Gastroesophageal sphincter (tissue), 4 donors: ENCODE results near the gene SLC25A6. TPM values are rescaled to one million over a fixed set of nuclear protein-coding genes. Genes with fewer than 3 reads are reported as not detected.
A peak's percentile ranks its signal among the peaks of the same experiment; 100 is the strongest.

Source experiments
- ATAC-seq: fragments of 150-250 bp; one replicate; pipeline ENCODE4 v1.9.1; 2016; ENCODE audit warnings: mild to moderate bottlenecking, moderate library complexity
- H3K27ac ChIP-seq, 4 donors: fragments of 200-600 bp; sonication (generic) in 3 of 4; 1 replicate in 3 of 4; 2 replicates in 1 of 4; pipeline ENCODE4 v1.5.1; 2016 to 2019
- H3K27me3 ChIP-seq: fragments of 200-600 bp; sonication (generic); one replicate; pipeline ENCODE4 v1.5.1; 2019
- H3K36me3 ChIP-seq, 2 donors: fragments of 200-600 bp; sonication (generic); one replicate each; pipeline ENCODE4 v1.5.1; 2019; ENCODE audit warnings: control low read depth in 1 of 2
- H3K4me1 ChIP-seq, 3 donors: fragments of 200-600 bp; sonication (generic); 1 replicate in 2 of 3; 2 replicates in 1 of 3; pipeline ENCODE4 v1.5.1; 2016 to 2019; ENCODE audit warnings: control low read depth in 2 of 3
- H3K4me3 ChIP-seq, 2 donors: fragments of 200-600 bp; sonication (generic); one replicate each; pipeline ENCODE4 v1.5.1; 2019; ENCODE audit warnings: mild to moderate bottlenecking in 1 of 2, moderate library complexity in 1 of 2
- H3K9me3 ChIP-seq, 3 donors: fragments of 200-600 bp; sonication (generic); one replicate each; pipeline ENCODE4 v1.5.1; 2017 to 2019; ENCODE audit warnings: control low read depth in 2 of 3
- EP300 ChIP-seq: sonication (generic); formaldehyde crosslinking; IDR thresholded peaks from one replicate; pipeline ENCODE4 v1.6.1; 2017; ENCODE audit warnings: antibody characterized with exemption, mild to moderate bottlenecking
- POLR2A ChIP-seq, 2 donors: fragments of 450-650 bp; IDR thresholded peaks; one replicate each; pipeline ENCODE4 v1.6.1; 2017; ENCODE audit warnings: antibody characterized with exemption in 2 of 2, mild to moderate bottlenecking in 2 of 2, moderate library complexity in 1 of 2
- POLR2AphosphoS5 ChIP-seq: sonication (generic); formaldehyde crosslinking; IDR thresholded peaks from one replicate; pipeline ENCODE4 v1.6.1; 2017; ENCODE audit warnings: antibody characterized with exemption
- WGBS, 2 donors: methylation state at CpG; one replicate each; pipeline ENCODE4 v1.1.5; 2018; ENCODE audit warnings: low coverage in 1 of 2; 5-methylcytosine and 5-hydroxymethylcytosine counted together
- total RNA-seq, 4 donors: library from RNA; depleted of rRNA; stranded (reverse); fragments of >200 nt; gene quantifications; one replicate each; pipeline ENCODE4 v1.1.0, GENCODE V29; 2016
- TF ChIP-seq, protein P1 (sequence below), 4 experiments: fragments of 200-600 bp in 2 of 4; fragments of 450-650 bp in 2 of 4; sonication (generic) in 1 of 4; IDR thresholded peaks; one replicate each; pipeline ENCODE4 v1.5.1; 2017 to 2019; ENCODE audit warnings: antibody characterized with exemption in 4 of 4, mild to moderate bottlenecking in 2 of 4, moderate library complexity in 2 of 4

SLC25A6 gene
- total RNA-seq, 4 donors from 2014 or later, result 204 to 408 (median 268) TPM

DNA sequence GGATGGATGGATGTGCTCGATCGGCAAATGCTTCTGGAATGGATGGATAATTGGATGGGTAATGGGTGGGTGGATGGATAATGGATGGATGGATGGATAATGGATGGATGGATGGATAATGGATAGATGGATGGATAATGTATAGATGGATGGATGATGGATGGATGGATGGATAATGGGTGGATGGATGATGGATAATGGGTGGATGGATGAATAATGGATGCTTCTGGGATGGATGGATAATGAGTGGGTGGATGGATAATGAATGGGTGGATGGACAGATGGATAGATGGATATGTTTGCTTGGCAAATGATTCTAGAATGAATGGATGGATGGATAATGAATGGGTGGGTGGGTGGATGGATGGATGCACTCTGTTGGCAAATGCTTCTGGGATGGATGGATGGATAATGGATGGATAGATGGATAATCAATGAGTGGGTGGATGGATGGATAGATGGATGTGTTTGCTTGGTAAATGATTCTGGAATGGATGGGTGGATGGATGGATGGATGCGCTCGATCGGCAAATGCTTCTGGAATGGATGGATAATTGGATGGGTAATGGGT, 3.8 kb upstream of the SLC25A6 start:
- no peak overlapping the region for H3K27ac ChIP-seq
- no peaks in the 10 kb centered on the region for H3K9me3 ChIP-seq
- TF ChIP-seq POLR2A (IDR thresholded peaks at IDR 0.05), result no peak
- TF ChIP-seq, protein P1, sequence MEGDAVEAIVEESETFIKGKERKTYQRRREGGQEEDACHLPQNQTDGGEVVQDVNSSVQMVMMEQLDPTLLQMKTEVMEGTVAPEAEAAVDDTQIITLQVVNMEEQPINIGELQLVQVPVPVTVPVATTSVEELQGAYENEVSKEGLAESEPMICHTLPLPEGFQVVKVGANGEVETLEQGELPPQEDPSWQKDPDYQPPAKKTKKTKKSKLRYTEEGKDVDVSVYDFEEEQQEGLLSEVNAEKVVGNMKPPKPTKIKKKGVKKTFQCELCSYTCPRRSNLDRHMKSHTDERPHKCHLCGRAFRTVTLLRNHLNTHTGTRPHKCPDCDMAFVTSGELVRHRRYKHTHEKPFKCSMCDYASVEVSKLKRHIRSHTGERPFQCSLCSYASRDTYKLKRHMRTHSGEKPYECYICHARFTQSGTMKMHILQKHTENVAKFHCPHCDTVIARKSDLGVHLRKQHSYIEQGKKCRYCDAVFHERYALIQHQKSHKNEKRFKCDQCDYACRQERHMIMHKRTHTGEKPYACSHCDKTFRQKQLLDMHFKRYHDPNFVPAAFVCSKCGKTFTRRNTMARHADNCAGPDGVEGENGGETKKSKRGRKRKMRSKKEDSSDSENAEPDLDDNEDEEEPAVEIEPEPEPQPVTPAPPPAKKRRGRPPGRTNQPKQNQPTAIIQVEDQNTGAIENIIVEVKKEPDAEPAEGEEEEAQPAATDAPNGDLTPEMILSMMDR (IDR thresholded peaks at IDR 0.05), result no peak
- TF ChIP-seq EP300, result no peak
- TF ChIP-seq POLR2AphosphoS5, result no peak
- no peak for ATAC-seq
- H3K4me3 ChIP-seq, result no peak overlapping the region
- 93 to 97% methylated on average over 5 of the region's 5 CpGs for WGBS, 2 donors
- no peaks in the 10 kb centered on the region for H3K27me3 ChIP-seq
- H3K4me1 ChIP-seq, result peaks cover 0 to 30% (median 15%) of the 10 kb centered on the region in 3 donors
- peaks cover 0 to 40% of the 10 kb centered on the region in 2 donors for H3K36me3 ChIP-seq

GRCh38 chrX:1394731-1395501, 3.0 kb upstream of the SLC25A6 start:
- 80% methylated on average over 3 of the region's 22 CpGs; no CpG with 5 or more reads in 1 of the 2 donors for WGBS, 2 donors
- H3K4me1 ChIP-seq, result peaks cover 3 to 38% (median 24%) of the 10 kb centered on the region in 3 donors

GRCh38 chrX:1393871-1394615, 2.1 kb upstream of the SLC25A6 start:
- Histone ChIP-seq H3K27me3 (no peaks in the 10 kb centered on the region), H3K4me1 (peaks cover 3 to 47% (median 29%) of the 10 kb centered on the region in 3 donors), H3K27ac (peak overlapping the region in 3 of 4 donors; percentile 26 to 99 (median 40)), H3K9me3 (no peaks in the 10 kb centered on the region), H3K4me3 (no peak overlapping the region), H3K36me3 (peaks cover 0 to 42% of the 10 kb centered on the region in 2 donors)
- TF ChIP-seq POLR2AphosphoS5 (no peak), POLR2A (IDR thresholded peaks at IDR 0.05) (no peak), EP300 (no peak)
- TF ChIP-seq, protein P1 (IDR thresholded peaks at IDR 0.05), result no peak
- 51 to 63% methylated on average over 12 to 16 of the region's 16 CpGs for WGBS, 2 donors
- ATAC-seq, result no peak

More at GRCh38 chrX:1394731-1395501, 3.0 kb upstream of the SLC25A6 start:
- ATAC-seq, result no peak
- Histone ChIP-seq H3K4me3 (no peak overlapping the region), H3K27me3 (no peaks in the 10 kb centered on the region), H3K27ac (peak overlapping the region in 2 of 4 donors; percentile 40 to 99), H3K36me3 (peaks cover 0 to 40% of the 10 kb centered on the region in 2 donors), H3K9me3 (no peaks in the 10 kb centered on the region)
- TF ChIP-seq EP300, result no peak
- no peak for TF ChIP-seq POLR2AphosphoS5

GRCh38 chrX:1392376-1393068, 609 bp upstream of the SLC25A6 start:
- TF ChIP-seq EP300, result no peak
- peak; percentile 7 for TF ChIP-seq POLR2AphosphoS5
- TF ChIP-seq, protein P1 (IDR thresholded peaks at IDR 0.05), result no peak
- peak in 1 of 2 donors; percentile 34 for TF ChIP-seq POLR2A (IDR thresholded peaks at IDR 0.05)
- H3K36me3 ChIP-seq, result peaks cover 0 to 50% of the 10 kb centered on the region in 2 donors
- peak; percentile 61 for ATAC-seq

More at GRCh38 chrX:1392376-1393068, 609 bp upstream of the SLC25A6 start:
- Histone ChIP-seq H3K27ac (peak overlapping the region; percentile 92 to 100 (median 99)), H3K9me3 (no peaks in the 10 kb centered on the region), H3K27me3 (no peaks in the 10 kb centered on the region), H3K4me3 (peak overlapping the region; percentile 77 to 87), H3K4me1 (peaks cover 3 to 62% (median 36%) of the 10 kb centered on the region in 3 donors)
- 0 to 1% methylated on average over 5 to 17 of the region's 76 CpGs for WGBS, 2 donors
